ENCODE measurements around the gene TTC3. TPM values are rescaled to one million over a fixed set of nuclear protein-coding genes. Genes with fewer than 3 reads are reported as not detected.
"Not testable (repeated sequence)": the region's sequence is repeated elsewhere in the genome, so short reads cannot be mapped to it uniquely, and the experiment has no call there.

The TTC3 gene
- total RNA-seq, 1 experiment from 2014 or later: 92.8 TPM

DNA sequence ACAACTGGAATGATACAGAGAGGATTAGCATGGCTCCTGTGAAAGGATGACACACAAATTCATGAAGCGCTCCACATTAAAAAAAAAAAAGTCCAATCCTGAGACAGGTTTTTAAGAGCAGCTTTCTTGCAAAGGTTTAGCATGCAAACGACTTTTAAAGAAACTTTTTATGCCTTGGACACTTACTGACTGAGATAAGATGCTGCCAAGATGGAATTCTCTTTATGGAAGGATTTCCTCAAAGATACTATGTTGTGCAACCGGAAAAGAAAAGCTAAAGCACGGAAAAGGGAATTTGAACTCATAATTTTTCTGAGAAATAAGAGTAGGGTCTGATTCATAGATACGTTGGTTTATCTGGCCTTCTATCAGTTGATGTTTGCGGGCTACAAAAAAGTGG, 27.5 kb upstream of the TTC3 start:
- Mint-ChIP-seq H3K4me3 (ENCODE audit: unreplicated experiment) (no peak overlapping the region), H3K27me3 (ENCODE audit: insufficient read depth, unreplicated experiment) (no peaks in the 10 kb centered on the region), H3K27ac (ENCODE audit: unreplicated experiment) (no peak overlapping the region), H3K4me1 (ENCODE audit: low read depth, unreplicated experiment) (peaks cover 8% of the 10 kb centered on the region), H3K36me3 (ENCODE audit: insufficient read depth, unreplicated experiment) (no peaks in the 10 kb centered on the region), H3K9me3 (ENCODE audit: unreplicated experiment) (no peaks in the 10 kb centered on the region)
- TF ChIP-seq CTCF (IDR thresholded peaks at IDR 0.05; ENCODE audit: insufficient read depth in 1 of 2, low read depth in 1 of 2, low read length in 1 of 2, severe bottlenecking in 1 of 2, unreplicated experiment in 1 of 2): no peak
- Histone ChIP-seq H3K36me3 (ENCODE audit: control insufficient read depth, insufficient read depth, low read length) (no peaks in the 10 kb centered on the region), H3K9me3 (no peaks in the 10 kb centered on the region), H3K4me1 (peaks cover 15% of the 10 kb centered on the region), H3K4me3 (ENCODE audit: low read depth, low read length) (no peak overlapping the region), H3K27me3 (replicated peaks; ENCODE audit: control insufficient read depth, insufficient read depth, low read length) (no peaks in the 10 kb centered on the region)
- BruUV-seq (replicated peaks): no TSS peak
- no peak for DNase-seq
- ChIA-PET POLR2A (no interaction called here), CTCF (no interaction called here)
- intact Hi-C loops (cut with micrococcal nuclease; ENCODE audit: unreplicated experiment): no loop called here

DNA sequence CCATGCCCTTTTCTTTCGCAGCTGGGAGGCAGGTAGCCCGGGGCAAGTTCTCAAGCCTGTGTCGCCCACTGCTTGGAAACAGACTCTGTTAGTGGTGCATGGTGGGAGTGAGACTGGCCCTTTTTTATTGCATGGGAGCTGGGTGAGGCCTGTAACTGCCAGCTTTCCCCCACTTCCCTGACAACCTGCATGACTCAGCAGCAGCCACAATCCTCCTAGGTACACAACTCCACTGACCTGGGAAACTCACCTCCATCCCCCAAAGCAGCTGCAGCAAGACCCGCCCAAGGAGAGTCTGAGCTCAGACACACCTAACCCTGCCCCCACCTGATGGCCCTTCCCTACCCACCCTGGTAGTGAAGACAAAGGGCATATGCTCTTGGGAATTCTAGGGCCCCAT, 26.0 kb upstream of the TTC3 start:
- no peak for TF ChIP-seq CTCF (IDR thresholded peaks at IDR 0.05; ENCODE audit: insufficient read depth in 1 of 2, low read depth in 1 of 2, low read length in 1 of 2, severe bottlenecking in 1 of 2, unreplicated experiment in 1 of 2)
- DNase-seq: peak; percentile 28 to 72
- intact Hi-C loops (cut with micrococcal nuclease; ENCODE audit: unreplicated experiment): no loop called here
- no peak overlapping the region for H3K4me3 ChIP-seq (ENCODE audit: low read depth, low read length)
- no peaks in the 10 kb centered on the region for H3K27me3 ChIP-seq (replicated peaks; ENCODE audit: control insufficient read depth, insufficient read depth, low read length)
- no peaks in the 10 kb centered on the region for H3K36me3 ChIP-seq (ENCODE audit: control insufficient read depth, insufficient read depth, low read length)
- H3K9me3 ChIP-seq: no peaks in the 10 kb centered on the region
- Mint-ChIP-seq H3K4me1 (ENCODE audit: low read depth, unreplicated experiment) (peaks cover 8% of the 10 kb centered on the region), H3K4me3 (ENCODE audit: unreplicated experiment) (no peak overlapping the region), H3K27me3 (ENCODE audit: insufficient read depth, unreplicated experiment) (no peaks in the 10 kb centered on the region), H3K36me3 (ENCODE audit: insufficient read depth, unreplicated experiment) (no peaks in the 10 kb centered on the region), H3K9me3 (ENCODE audit: unreplicated experiment) (no peaks in the 10 kb centered on the region), H3K27ac (ENCODE audit: unreplicated experiment) (peak overlapping the region; percentile 85)
- H3K4me1 ChIP-seq: peaks cover 15% of the 10 kb centered on the region
- BruUV-seq (replicated peaks): no TSS peak
- POLR2A ChIA-PET: no interaction called here
- CTCF ChIA-PET: no interaction called here

DNA sequence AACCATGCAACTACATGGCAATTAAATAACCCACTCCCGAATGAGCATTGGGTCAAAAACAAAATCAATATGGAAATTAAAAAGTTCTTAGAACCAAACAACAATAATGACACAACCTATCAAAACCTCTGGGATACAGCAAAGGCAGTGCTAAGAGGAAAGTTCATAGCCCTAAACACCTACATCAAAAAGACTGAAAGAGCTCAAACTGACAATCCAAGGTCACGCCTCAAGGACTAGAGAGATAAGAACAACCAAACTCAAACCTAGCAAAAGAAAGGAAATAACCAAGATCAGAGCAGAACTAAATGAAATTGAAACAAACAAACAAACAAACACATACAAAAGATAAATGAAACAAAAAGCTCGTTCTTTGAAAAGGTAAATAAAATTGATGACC, 23.3 kb upstream of the TTC3 start:
- H3K4me3 ChIP-seq (ENCODE audit: low read depth, low read length); H3K36me3 Mint-ChIP-seq (ENCODE audit: insufficient read depth, unreplicated experiment); intact Hi-C loops (cut with micrococcal nuclease; ENCODE audit: unreplicated experiment); H3K36me3 ChIP-seq (ENCODE audit: control insufficient read depth, insufficient read depth, low read length); DNase-seq; H3K4me3 Mint-ChIP-seq (ENCODE audit: unreplicated experiment); H3K27me3 ChIP-seq (replicated peaks; ENCODE audit: control insufficient read depth, insufficient read depth, low read length); H3K9me3 ChIP-seq; CTCF ChIA-PET; H3K4me1 Mint-ChIP-seq (ENCODE audit: low read depth, unreplicated experiment); H3K27me3 Mint-ChIP-seq (ENCODE audit: insufficient read depth, unreplicated experiment); POLR2A ChIA-PET; BruUV-seq (replicated peaks); H3K9me3 Mint-ChIP-seq (ENCODE audit: unreplicated experiment); H3K27ac Mint-ChIP-seq (ENCODE audit: unreplicated experiment): not testable (repeated sequence)
- H3K4me1 ChIP-seq: peaks cover 15% of the 10 kb centered on the region

DNA sequence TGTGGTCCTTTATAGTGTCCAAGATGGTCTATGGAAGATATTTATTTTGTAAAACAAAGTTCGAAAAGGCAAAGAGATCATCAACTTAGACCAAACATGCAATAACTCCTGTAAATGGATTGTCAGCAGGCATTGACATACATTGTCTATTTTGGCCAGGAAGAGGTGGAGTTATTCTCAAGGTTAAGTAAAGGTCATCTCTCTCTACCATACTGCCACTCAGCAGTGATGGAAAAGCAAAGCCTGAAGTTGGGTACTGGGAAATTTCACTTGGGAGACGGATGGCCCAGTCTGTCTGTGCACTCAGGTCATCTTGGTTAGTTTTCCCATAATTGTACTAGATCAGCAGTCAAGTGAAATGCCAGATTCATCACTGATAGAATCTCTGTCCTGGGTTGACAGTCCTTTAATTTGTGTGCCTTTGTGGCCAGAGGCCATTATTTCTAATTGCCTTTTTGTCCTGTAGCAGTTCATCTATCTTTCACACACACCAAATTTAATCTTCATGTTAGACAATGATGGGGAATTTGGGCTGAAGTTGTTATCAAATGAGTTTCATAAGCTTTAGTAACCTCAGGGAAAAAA, 17.7 kb upstream of the TTC3 start:
- no peak for TF ChIP-seq CTCF (IDR thresholded peaks at IDR 0.05; ENCODE audit: insufficient read depth in 1 of 2, low read depth in 1 of 2, low read length in 1 of 2, severe bottlenecking in 1 of 2, unreplicated experiment in 1 of 2)
- DNase-seq: no peak
- no peak overlapping the region for H3K4me3 Mint-ChIP-seq (ENCODE audit: unreplicated experiment)
- POLR2A ChIA-PET: no interaction called here
- H3K4me1 ChIP-seq: peaks cover 5% of the 10 kb centered on the region
- no peaks in the 10 kb centered on the region for H3K27me3 ChIP-seq (replicated peaks; ENCODE audit: control insufficient read depth, insufficient read depth, low read length)
- H3K9me3 ChIP-seq: no peaks in the 10 kb centered on the region
- H3K27ac Mint-ChIP-seq (ENCODE audit: unreplicated experiment): no peak overlapping the region
- no peaks in the 10 kb centered on the region for H3K36me3 Mint-ChIP-seq (ENCODE audit: insufficient read depth, unreplicated experiment)
- H3K27me3 Mint-ChIP-seq (ENCODE audit: insufficient read depth, unreplicated experiment): no peaks in the 10 kb centered on the region
- CTCF ChIA-PET: no interaction called here
- no TSS peak for BruUV-seq (replicated peaks)
- intact Hi-C loops (cut with micrococcal nuclease; ENCODE audit: unreplicated experiment): no loop called here
- H3K36me3 ChIP-seq (ENCODE audit: control insufficient read depth, insufficient read depth, low read length): no peaks in the 10 kb centered on the region
- H3K9me3 Mint-ChIP-seq (ENCODE audit: unreplicated experiment): peaks cover 12% of the 10 kb centered on the region
- H3K4me1 Mint-ChIP-seq (ENCODE audit: low read depth, unreplicated experiment): peaks cover 5% of the 10 kb centered on the region
- no peak overlapping the region for H3K4me3 ChIP-seq (ENCODE audit: low read depth, low read length)

Data from Caco-2 (cell line).